ENCODE results near the gene CORIN.
"Not testable (repeated sequence)": the region's sequence is repeated elsewhere in the genome, so short reads cannot be mapped to it uniquely, and the experiment has no call there.

The CORIN gene

GRCh38 chr4:47771020-47771419, 66.8 kb downstream of the CORIN start:
- DNase-seq (ENCODE audit: extremely low spot score), result no peak
- CTCF ChIA-PET, result no interaction called here
- no peak for TF ChIP-seq HDGF (IDR thresholded peaks at IDR 0.05; ENCODE audit: borderline replicate concordance)
- no peak for TF ChIP-seq SP1 (IDR thresholded peaks at IDR 0.05)
- TF ChIP-seq TARDBP (IDR thresholded peaks at IDR 0.05), result no peak
- TF ChIP-seq FOXM1 (IDR thresholded peaks at IDR 0.05; ENCODE audit: borderline replicate concordance), result no peak
- TF ChIP-seq ZNF384 (IDR thresholded peaks at IDR 0.05), result no peak
- no peak for TF ChIP-seq PKNOX1 (IDR thresholded peaks at IDR 0.05)
- TF ChIP-seq FOXK2 (IDR thresholded peaks at IDR 0.05), result no peak
- TF ChIP-seq SUZ12 (IDR thresholded peaks at IDR 0.05), result no peak
- no peak for TF ChIP-seq L3MBTL2 (conservative IDR thresholded peaks at IDR 0.05)
- TF ChIP-seq FOXA1 (IDR thresholded peaks at IDR 0.05), result no peak
- no peak for TF ChIP-seq LEF1 (IDR thresholded peaks at IDR 0.05; ENCODE audit: borderline replicate concordance)
- TF ChIP-seq ELF4 (IDR thresholded peaks at IDR 0.05), result no peak
- TF ChIP-seq ARNT (IDR thresholded peaks at IDR 0.05), result no peak
- TF ChIP-seq CTBP1 (IDR thresholded peaks at IDR 0.05; ENCODE audit: borderline replicate concordance), result no peak
- TF ChIP-seq BHLHE40 (IDR thresholded peaks at IDR 0.05; ENCODE audit: borderline replicate concordance), result no peak
- POLR2A ChIA-PET, result no interaction called here

- CTCF ChIA-PET; DNase-seq (ENCODE audit: extremely low spot score); POLR2A ChIA-PET: not testable (repeated sequence)
Measured at GRCh38 chr4:47767956-47768355, 69.9 kb downstream of the CORIN start.

- no peak for TF ChIP-seq FOXK2 (IDR thresholded peaks at IDR 0.05)
- TF ChIP-seq FOXM1 (IDR thresholded peaks at IDR 0.05; ENCODE audit: borderline replicate concordance), result no peak
- no peak for TF ChIP-seq PKNOX1 (IDR thresholded peaks at IDR 0.05)
- TF ChIP-seq LEF1 (IDR thresholded peaks at IDR 0.05; ENCODE audit: borderline replicate concordance), result no peak
- no peak for TF ChIP-seq SUZ12 (IDR thresholded peaks at IDR 0.05)
- no peak for TF ChIP-seq FOXA1 (IDR thresholded peaks at IDR 0.05)
- TF ChIP-seq ELF4 (IDR thresholded peaks at IDR 0.05), result no peak
- TF ChIP-seq L3MBTL2 (conservative IDR thresholded peaks at IDR 0.05), result no peak
- no peak for TF ChIP-seq SP1 (IDR thresholded peaks at IDR 0.05)
- no peak for TF ChIP-seq BHLHE40 (IDR thresholded peaks at IDR 0.05; ENCODE audit: borderline replicate concordance)
- no peak for TF ChIP-seq CTBP1 (IDR thresholded peaks at IDR 0.05; ENCODE audit: borderline replicate concordance)
- TF ChIP-seq ZNF384 (IDR thresholded peaks at IDR 0.05), result no peak
- no peak for TF ChIP-seq HDGF (IDR thresholded peaks at IDR 0.05; ENCODE audit: borderline replicate concordance)
- TF ChIP-seq NFRKB (IDR thresholded peaks at IDR 0.05), result no peak
- TF ChIP-seq TARDBP (IDR thresholded peaks at IDR 0.05), result no peak
- TF ChIP-seq ARNT (IDR thresholded peaks at IDR 0.05), result no peak
- ChIA-PET POLR2A (no interaction called here), CTCF (no interaction called here)
- DNase-seq (ENCODE audit: extremely low spot score), result no peak
Measured at GRCh38 chr4:47763279-47763678, 74.6 kb downstream of the CORIN start.

GRCh38 chr4:47762376-47763266, 75.2 kb downstream of the CORIN start:
- TF ChIP-seq CTBP1 (IDR thresholded peaks at IDR 0.05; ENCODE audit: borderline replicate concordance), result no peak
- ChIA-PET CTCF (no interaction called here), POLR2A (no interaction called here)
- no peak for DNase-seq (ENCODE audit: extremely low spot score)

GRCh38 chr4:47753316-47753715, 84.6 kb downstream of the CORIN start:
- CTCF ChIA-PET, result interaction anchor here (0.9 kb wide), 1 partner anchor 15 kb away, joined by 3 read pairs; no protein-coding TSS in a partner anchor
- DNase-seq (ENCODE audit: extremely low spot score); POLR2A ChIA-PET: not testable (repeated sequence)

- ChIA-PET CTCF (no interaction called here), POLR2A (no interaction called here)
- no peak for DNase-seq (ENCODE audit: extremely low spot score)
- no peak for TF ChIP-seq FOXM1 (IDR thresholded peaks at IDR 0.05; ENCODE audit: borderline replicate concordance)
- no peak for TF ChIP-seq NFRKB (IDR thresholded peaks at IDR 0.05)
- TF ChIP-seq ZNF384 (IDR thresholded peaks at IDR 0.05), result no peak
- TF ChIP-seq BHLHE40 (IDR thresholded peaks at IDR 0.05; ENCODE audit: borderline replicate concordance), result no peak
- no peak for TF ChIP-seq ELF4 (IDR thresholded peaks at IDR 0.05)
- TF ChIP-seq SP1 (IDR thresholded peaks at IDR 0.05), result no peak
- TF ChIP-seq SUZ12 (IDR thresholded peaks at IDR 0.05), result no peak
- TF ChIP-seq HDGF (IDR thresholded peaks at IDR 0.05; ENCODE audit: borderline replicate concordance), result no peak
- TF ChIP-seq PKNOX1 (IDR thresholded peaks at IDR 0.05), result no peak
- no peak for TF ChIP-seq FOXA1 (IDR thresholded peaks at IDR 0.05)
Measured at GRCh38 chr4:47752214-47752613, 85.7 kb downstream of the CORIN start.

- TF ChIP-seq CTBP1 (IDR thresholded peaks at IDR 0.05; ENCODE audit: borderline replicate concordance), result no peak
- TF ChIP-seq HDGF (IDR thresholded peaks at IDR 0.05; ENCODE audit: borderline replicate concordance), result no peak
- no peak for TF ChIP-seq ARNT (IDR thresholded peaks at IDR 0.05)
- no peak for TF ChIP-seq LEF1 (IDR thresholded peaks at IDR 0.05; ENCODE audit: borderline replicate concordance)
- no peak for TF ChIP-seq ELF4 (IDR thresholded peaks at IDR 0.05)
- no peak for TF ChIP-seq PKNOX1 (IDR thresholded peaks at IDR 0.05)
- TF ChIP-seq FOXM1 (IDR thresholded peaks at IDR 0.05; ENCODE audit: borderline replicate concordance), result no peak
- CTCF ChIA-PET, result no interaction called here
Measured at GRCh38 chr4:47750788-47751187, 87.1 kb downstream of the CORIN start.

More at GRCh38 chr4:47750788-47751187, 87.1 kb downstream of the CORIN start:
- no peak for DNase-seq (ENCODE audit: extremely low spot score)
- POLR2A ChIA-PET, result no interaction called here

Data from HEK293T (cell line).